Mucosa of rectum (tissue), 2 donors: Measurements from ENCODE around the gene SUSD4.

Experiments
- H3K27ac ChIP-seq, 2 donors: one replicate each; pipeline ENCODE4 v1.7.0; 2013; ENCODE audit warnings: inconsistent platforms in 2 of 2, low read depth in 2 of 2, low read length in 2 of 2
- H3K27me3 ChIP-seq, 2 donors: one replicate each; pipeline ENCODE4 v1.7.0; 2013; ENCODE audit warnings: low read length in 2 of 2; ENCODE audit not compliant: control insufficient read depth in 2 of 2, insufficient read depth in 2 of 2
- H3K36me3 ChIP-seq, 2 donors: one replicate each; pipeline ENCODE4 v1.7.0; 2013; ENCODE audit warnings: low read length in 2 of 2; ENCODE audit not compliant: control insufficient read depth in 2 of 2, insufficient read depth in 2 of 2
- H3K4me1 ChIP-seq, 2 donors: one replicate each; pipeline ENCODE4 v1.7.0; 2013; ENCODE audit warnings: low read length in 2 of 2, mild to moderate bottlenecking in 1 of 2; ENCODE audit not compliant: control insufficient read depth in 2 of 2, insufficient read depth in 2 of 2
- H3K4me3 ChIP-seq, 2 donors: one replicate each; pipeline ENCODE4 v1.7.0; 2013; ENCODE audit warnings: low read length in 2 of 2
- H3K9ac ChIP-seq, 2 donors: one replicate each; pipeline ENCODE4 v1.7.0; 2013; ENCODE audit warnings: low read length in 2 of 2, low read depth in 1 of 2, mild to moderate bottlenecking in 1 of 2
- H3K9me3 ChIP-seq, 2 donors: one replicate each; pipeline ENCODE4 v1.7.0; 2013; ENCODE audit warnings: low read length in 2 of 2; ENCODE audit not compliant: control insufficient read depth in 2 of 2
- donor health status: healthy.
- donor health status: Normal muscosa, but diverticular disease.

Gene SUSD4

DNA sequence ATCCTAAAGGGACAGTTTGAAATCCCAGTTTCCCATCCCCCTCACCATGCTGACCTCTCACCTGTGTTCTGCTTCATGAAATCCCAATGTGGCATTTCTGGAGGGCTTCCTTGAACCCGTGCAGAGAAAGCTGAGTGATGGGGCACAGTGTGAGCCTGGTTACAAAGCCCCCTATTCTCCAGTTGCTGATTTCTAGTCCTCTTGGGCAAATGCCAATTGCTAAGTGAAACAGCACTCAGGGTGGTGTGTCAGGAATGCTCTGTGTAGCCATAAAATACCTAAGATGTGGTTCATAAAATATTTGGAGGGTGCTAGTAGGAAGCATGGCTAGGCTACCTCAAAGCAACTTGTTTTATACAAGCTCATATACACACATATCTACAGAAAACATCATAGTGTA, 32.0 kb downstream of the SUSD4 start:
- no peak overlapping the region for H3K4me3 ChIP-seq
- H3K9me3 ChIP-seq = no peaks in the 10 kb centered on the region
- H3K27me3 ChIP-seq = no peaks in the 10 kb centered on the region
- H3K36me3 ChIP-seq = no peaks in the 10 kb centered on the region
- H3K9ac ChIP-seq = no peak overlapping the region
- H3K27ac ChIP-seq = no peak overlapping the region
- H3K4me1 ChIP-seq = no peaks in the 10 kb centered on the region

DNA sequence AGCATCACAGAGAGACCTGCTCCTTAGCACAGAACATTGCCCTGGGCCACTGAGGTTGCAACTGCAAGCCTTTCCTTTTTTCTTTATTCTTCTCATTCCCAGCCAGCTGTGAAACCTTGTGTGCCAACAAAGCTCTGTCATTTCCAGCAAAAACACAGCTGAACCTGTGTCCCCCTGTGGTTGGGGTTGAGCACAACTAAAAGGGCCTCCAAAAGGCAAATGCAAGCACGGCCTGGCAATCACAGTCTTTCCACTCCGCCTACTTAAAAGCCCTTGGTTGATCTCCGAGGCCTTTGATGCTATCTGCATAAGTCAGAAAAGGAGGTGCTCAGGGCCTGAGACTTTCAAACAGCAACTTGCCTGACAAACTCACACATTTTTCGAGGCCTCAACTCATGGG, 32.7 kb downstream of the SUSD4 start:
- Histone ChIP-seq H3K36me3 (no peaks in the 10 kb centered on the region), H3K9ac (no peak overlapping the region), H3K27ac (no peak overlapping the region), H3K9me3 (no peaks in the 10 kb centered on the region), H3K4me3 (no peak overlapping the region), H3K4me1 (no peaks in the 10 kb centered on the region), H3K27me3 (no peaks in the 10 kb centered on the region)

DNA sequence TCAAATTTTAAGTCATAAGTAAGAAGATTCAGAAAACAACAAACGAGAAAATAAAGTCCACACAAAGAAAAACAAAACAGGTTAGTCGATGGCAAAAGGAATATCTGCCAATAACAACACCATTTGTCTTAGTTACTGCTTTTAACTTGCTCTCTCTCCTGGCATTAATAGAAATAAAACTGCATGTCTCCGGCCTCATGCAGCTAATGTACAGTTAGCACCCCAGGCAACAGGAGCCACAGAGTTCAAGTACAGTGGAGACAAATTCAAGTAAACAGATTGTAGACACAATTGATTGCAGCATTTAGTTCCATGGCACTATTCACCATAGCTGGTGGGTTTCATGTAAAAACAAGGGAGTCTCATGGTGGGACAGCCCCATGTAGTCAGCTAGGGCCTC, 33.5 kb downstream of the SUSD4 start:
- Histone ChIP-seq H3K9ac (no peak overlapping the region), H3K4me3 (no peak overlapping the region), H3K9me3 (no peaks in the 10 kb centered on the region), H3K36me3 (no peaks in the 10 kb centered on the region), H3K27me3 (no peaks in the 10 kb centered on the region), H3K4me1 (no peaks in the 10 kb centered on the region), H3K27ac (no peak overlapping the region)

DNA sequence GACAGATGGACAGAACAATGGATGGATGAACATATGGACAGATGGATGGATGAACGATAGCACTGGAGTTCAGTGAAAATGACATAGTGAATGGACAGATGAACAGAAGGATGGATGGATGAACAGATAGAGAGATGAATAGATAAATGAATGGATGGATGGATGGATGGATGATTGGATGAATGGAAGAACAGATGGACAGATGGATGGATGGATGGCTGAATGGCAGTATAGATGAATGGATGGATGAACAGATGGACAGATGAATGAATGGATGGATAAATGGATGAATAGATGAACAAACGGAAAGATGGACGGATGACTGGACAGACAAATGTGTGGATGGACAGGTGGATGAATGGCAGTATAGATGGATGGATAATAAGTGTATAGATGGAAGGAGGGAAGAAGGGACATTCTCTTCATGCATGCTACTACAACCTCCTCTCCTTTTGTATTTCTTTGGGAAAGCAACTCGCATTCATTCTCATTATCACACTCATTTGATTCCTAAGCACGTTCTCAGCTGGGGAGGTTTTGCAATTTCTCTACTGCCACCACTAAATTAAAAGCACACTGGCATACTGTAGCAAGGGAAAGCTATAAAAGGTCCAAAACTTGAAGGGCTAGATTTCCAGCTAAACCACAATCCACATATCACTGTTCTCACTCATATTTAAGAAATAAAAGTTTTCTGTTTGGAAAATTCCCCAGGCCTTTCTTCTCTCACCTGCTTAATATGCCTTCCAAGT, 34.1 kb downstream of the SUSD4 start:
- Histone ChIP-seq H3K4me3 (no peak overlapping the region), H3K27ac (no peak overlapping the region), H3K9me3 (no peaks in the 10 kb centered on the region), H3K4me1 (no peaks in the 10 kb centered on the region), H3K36me3 (no peaks in the 10 kb centered on the region), H3K9ac (no peak overlapping the region), H3K27me3 (no peaks in the 10 kb centered on the region)

DNA sequence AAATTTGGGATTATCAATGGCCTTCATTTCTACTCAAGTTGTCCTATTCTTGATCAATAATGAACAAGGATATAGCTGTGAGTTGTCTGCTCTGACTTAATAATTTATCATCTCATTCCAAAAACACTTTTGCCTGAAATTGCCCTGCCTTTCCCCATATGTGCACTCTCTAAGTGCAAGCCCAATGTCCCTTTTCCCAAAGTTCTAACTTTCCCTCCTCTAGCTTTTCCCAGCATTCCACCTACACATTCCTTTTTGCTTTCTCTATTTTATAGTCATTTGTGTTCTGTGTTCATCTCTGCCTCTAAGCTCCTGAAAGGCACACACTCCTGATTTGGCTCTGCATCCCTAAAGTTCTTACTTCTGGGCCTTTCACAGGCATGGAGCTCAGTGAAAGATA, 34.7 kb downstream of the SUSD4 start:
- no peak overlapping the region for H3K4me3 ChIP-seq

DNA sequence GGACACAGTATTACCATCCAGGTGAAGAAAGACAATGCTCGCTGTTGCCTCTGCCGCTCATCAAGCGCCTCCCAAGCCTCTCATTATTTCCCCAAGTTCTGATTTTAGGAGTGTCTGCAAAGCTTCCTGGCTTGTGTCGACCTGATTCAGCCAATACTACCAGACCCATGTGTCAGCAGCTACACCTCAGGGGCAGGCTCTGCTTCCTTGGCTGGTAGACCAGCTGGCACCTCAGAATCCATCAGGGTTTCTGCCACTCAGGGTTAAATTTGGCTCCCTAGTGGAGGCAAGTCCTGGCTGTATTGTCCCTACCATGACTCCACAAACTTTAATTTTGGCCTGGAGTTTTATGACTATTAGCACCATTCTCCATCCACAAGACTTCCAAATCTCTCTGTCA, 35.4 kb downstream of the SUSD4 start:
- no peaks in the 10 kb centered on the region for H3K36me3 ChIP-seq
- no peaks in the 10 kb centered on the region for H3K9me3 ChIP-seq
- no peak overlapping the region for H3K27ac ChIP-seq
- no peaks in the 10 kb centered on the region for H3K4me1 ChIP-seq
- H3K27me3 ChIP-seq = no peaks in the 10 kb centered on the region
- no peak overlapping the region for H3K4me3 ChIP-seq
- H3K9ac ChIP-seq = peak overlapping the region in 1 of 2 donors; percentile 1

More for the DNA sequence above, 34.7 kb downstream of the SUSD4 start:
- no peaks in the 10 kb centered on the region for H3K9me3 ChIP-seq
- H3K36me3 ChIP-seq = no peaks in the 10 kb centered on the region
- no peaks in the 10 kb centered on the region for H3K4me1 ChIP-seq
- H3K27me3 ChIP-seq = no peaks in the 10 kb centered on the region
- H3K27ac ChIP-seq = no peak overlapping the region
- H3K9ac ChIP-seq = no peak overlapping the region

DNA sequence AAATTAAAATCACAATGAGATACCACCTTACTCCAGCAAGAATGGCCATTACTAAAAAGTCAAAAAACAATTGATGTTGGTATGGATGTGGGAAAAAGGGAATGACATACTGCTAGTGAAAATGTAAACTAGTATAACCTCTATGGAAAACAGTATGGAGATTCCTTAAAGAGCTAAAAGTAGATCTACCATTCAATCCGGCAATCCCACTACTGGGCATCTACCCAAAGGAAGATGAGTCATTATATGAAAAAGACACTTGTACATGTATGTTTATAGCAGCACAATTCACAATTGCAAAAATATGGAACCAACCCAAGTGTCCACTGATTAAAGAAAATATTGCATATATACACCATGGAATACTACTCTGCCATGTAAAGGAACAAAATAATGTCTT, 37.2 kb downstream of the SUSD4 start:
- no peak overlapping the region for H3K9ac ChIP-seq
- H3K4me1 ChIP-seq = no peaks in the 10 kb centered on the region
- H3K9me3 ChIP-seq = no peaks in the 10 kb centered on the region
- H3K27me3 ChIP-seq = no peaks in the 10 kb centered on the region
- H3K36me3 ChIP-seq = no peaks in the 10 kb centered on the region
- H3K4me3 ChIP-seq = no peak overlapping the region
- H3K27ac ChIP-seq = no peak overlapping the region

DNA sequence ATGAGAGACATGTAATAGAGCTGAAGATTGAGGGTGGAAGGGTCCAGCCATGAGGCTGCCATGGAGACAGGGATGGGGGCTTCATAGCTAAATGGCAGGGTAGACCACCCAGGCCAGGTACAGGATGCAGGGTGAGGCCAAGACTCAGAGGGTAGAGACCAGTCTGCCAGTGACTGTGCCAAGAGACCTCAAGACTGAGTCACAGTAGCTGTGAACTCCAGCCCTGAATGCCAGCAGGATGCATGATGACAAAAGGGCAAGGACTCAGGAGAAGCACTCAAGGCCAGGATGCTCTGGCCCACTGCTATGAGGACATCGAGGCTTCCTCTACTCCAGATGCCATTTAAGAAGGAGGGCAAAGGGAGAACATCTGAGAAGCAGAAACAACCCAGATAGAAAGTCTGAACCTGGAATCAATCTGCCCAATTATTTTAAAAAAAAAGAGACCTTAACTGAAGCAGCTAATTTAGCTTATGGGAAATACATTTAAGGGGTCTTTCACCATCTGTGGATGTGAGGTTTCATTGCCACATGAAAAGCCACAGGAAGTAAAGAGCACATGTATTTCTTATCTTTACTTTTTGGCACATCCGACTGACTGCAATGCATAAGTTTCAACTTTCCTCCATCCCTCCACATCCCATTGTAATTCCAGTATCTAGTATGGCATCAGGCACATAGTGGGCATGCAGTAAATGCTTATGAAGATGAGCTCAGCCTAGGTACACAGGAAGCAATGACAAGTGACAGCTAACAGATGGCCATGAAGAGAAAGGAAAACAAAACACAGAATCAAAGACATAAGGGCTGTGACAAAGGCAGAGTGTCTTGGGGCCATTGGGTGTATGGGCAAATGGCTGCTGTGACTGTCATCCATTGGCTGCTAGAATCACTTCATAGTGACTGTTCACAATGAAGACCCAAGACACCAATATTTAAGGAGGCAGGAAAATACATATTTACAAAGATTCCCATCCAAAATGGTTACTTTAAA, 40.2 kb downstream of the SUSD4 start:
- Histone ChIP-seq H3K4me1 (no peaks in the 10 kb centered on the region), H3K36me3 (no peaks in the 10 kb centered on the region), H3K4me3 (no peak overlapping the region), H3K27me3 (no peaks in the 10 kb centered on the region), H3K27ac (no peak overlapping the region), H3K9me3 (no peaks in the 10 kb centered on the region), H3K9ac (no peak overlapping the region)

DNA sequence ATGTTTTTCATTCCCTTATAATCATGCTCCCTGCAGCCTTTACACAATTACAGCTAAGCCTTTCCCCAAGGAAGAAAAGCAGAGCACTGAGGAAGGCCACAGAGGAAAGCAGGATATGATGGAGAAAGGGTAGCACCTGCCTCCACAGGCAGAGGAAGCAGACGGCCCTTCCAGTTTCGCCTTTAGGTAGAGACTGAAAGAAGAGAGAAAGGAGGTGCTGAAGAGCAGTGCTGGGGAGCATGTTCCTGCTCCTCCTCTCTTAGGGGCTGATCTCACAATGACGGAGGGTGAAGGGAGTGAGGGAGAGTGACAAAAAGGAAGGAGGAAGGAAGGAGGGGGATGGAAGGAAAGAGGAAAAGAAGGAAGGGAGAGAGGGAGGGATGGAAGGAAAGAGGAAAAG, 41.1 kb downstream of the SUSD4 start:
- no peak overlapping the region for H3K9ac ChIP-seq
- no peak overlapping the region for H3K27ac ChIP-seq
- no peak overlapping the region for H3K4me3 ChIP-seq
- no peaks in the 10 kb centered on the region for H3K4me1 ChIP-seq
- H3K36me3 ChIP-seq = no peaks in the 10 kb centered on the region
- no peaks in the 10 kb centered on the region for H3K27me3 ChIP-seq
- no peaks in the 10 kb centered on the region for H3K9me3 ChIP-seq

DNA sequence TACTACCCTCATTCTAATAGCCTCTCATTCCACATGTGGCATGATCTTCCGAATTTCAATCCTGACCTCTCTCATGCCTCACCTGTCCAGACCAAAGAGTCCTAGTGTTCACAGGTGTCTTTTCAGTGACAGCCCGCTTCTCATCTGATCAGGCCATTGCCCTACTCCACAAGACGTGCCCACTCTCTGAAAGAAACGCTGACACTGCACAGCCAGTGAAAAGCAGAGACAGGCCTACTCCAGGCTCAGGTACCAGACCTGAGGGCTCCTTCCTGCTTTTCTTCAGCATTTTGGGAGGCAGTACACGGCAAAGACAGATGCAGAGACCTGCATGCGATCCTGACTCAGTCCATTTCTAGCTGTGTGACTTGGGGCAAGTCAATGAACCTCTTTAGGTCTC, 43.0 kb downstream of the SUSD4 start:
- Histone ChIP-seq H3K9me3 (no peaks in the 10 kb centered on the region), H3K9ac (no peak overlapping the region), H3K4me3 (no peak overlapping the region), H3K36me3 (no peaks in the 10 kb centered on the region), H3K27ac (no peak overlapping the region), H3K27me3 (no peaks in the 10 kb centered on the region), H3K4me1 (no peaks in the 10 kb centered on the region)
